T-helper 1 cell (primary cell): Measurements from ENCODE around the gene ELOA.
A peak's percentile ranks its signal among the peaks of the same experiment; 100 is the strongest.
"Not testable (repeated sequence)": the region's sequence is repeated elsewhere in the genome, so short reads cannot be mapped to it uniquely, and the experiment has no call there.

Experiments used
- DNase-seq, 5 donors: peaks; one replicate each; pipeline ENCODE4 v3.0.0-alpha.2; 2012 to 2020

ELOA gene

DNA sequence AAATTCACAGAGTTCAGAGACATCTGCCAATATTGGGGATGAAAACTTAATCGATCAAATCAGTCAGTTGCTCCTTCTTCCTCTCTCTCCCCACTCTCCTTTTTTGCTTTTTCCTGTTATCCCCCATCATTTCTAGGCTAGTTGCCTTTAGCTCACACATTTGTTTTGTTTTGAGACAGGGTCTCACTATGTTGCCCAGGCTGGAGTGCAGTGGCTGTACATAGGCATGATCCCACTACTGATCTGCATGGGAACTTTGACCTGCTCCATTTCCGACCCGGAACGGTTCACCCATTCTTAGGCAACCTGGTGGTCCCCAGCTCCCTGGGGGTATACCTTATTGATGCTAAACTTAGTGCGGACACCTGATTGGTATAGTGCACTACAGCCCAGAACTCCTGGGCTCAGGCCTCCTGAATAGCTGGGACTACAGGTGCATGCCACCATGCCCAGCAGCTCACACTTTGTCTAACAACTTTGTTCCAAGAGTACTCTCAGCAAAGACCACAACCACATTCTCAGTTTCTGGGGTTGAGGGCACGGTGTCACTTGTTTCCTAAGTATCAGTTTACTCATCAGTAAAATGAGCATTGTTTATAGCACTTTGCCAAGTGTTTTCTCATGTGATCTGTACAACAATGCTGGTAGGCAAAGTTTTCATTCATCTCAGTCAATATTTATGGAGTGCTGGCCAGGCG, 6.7 kb upstream of the ELOA start:
- DNase-seq = peak in 1 of 5 donors; percentile 26

GRCh38 chr1:23741609-23742008, 1.7 kb upstream of the ELOA start:
- DNase-seq = no peak

- no peak for DNase-seq
These were observed 493 bp upstream of the ELOA start for GRCh38 chr1:23742670-23743286.

- DNase-seq = peak in 1 of 5 donors; percentile 42
These were observed 2.2 kb downstream of the ELOA start for GRCh38 chr1:23745515-23745914.

DNA sequence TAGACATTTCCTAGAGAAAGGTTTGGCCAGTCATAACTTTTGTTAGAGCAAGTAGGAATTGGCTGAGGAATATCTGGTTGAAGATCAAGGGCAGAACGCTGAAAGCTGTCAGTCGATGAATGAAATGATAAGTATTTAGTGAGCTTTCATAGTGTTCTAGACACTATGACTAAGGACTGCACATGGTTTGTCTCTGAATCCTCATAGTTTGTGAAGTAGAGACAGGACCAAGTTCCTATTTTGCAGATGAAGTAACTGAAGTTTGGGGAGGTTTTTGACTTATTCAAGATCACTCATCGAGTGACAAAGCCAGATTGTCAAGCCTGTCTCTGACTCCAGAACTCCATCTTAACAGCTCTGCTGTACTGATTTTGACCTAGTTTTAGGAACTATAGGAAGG, 4.7 kb downstream of the ELOA start:
- DNase-seq = no peak

DNA sequence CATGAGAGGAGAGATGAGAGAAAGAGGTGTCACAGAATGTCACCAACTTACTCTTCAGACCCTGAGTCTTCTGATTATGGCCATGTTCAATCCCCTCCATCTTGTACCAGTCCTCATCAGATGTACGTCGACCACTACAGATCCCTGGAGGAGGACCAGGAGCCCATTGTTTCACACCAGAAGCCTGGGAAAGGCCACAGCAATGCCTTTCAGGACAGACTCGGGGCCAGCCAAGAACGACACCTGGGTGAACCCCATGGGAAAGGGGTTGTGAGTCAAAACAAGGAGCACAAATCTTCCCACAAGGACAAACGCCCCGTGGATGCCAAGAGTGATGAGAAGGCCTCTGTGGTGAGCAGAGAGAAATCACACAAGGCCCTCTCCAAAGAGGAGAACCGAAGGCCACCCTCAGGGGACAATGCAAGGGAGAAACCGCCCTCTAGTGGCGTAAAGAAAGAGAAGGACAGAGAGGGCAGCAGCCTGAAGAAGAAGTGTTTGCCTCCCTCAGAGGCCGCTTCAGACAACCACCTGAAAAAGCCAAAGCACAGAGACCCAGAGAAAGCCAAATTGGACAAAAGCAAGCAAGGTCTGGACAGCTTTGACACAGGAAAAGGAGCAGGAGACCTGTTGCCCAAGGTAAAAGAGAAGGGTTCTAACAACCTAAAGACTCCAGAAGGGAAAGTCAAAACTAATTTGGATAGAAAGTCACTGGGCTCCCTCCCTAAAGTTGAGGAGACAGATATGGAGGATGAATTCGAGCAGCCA, 8.0 kb downstream of the ELOA start:
- DNase-seq = peak in 2 of 5 donors; percentile 7 to 46

- no peak for DNase-seq
These were observed 8.5 kb downstream of the ELOA start for GRCh38 chr1:23751815-23752200.

GRCh38 chr1:23752909-23753308, 9.6 kb downstream of the ELOA start:
- DNase-seq = no peak

GRCh38 chr1:23756676-23757075, 13.4 kb downstream of the ELOA start:
- DNase-seq = no peak

- no peak for DNase-seq
These were observed 14.5 kb downstream of the ELOA start for GRCh38 chr1:23757812-23758211.

DNA sequence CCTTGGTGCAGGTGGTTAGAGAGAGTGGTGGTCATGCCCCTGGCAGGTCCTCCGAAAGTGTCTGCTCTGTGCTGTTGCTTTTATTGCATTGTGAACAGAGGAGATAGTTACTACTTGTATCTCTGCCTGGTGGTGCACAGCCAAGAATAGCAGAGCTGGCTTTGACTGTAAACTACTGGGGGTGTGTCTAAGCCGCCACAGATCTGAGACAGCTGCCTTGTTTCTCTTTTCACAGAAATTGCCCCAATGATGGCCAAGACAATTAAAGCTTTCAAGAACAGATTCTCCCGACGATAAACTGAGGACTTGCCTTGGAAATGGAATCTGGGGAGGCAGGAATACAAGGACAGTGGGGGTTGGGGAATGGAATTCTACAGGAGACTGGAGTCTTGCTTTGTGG, 16.0 kb downstream of the ELOA start:
- no peak for DNase-seq

DNA sequence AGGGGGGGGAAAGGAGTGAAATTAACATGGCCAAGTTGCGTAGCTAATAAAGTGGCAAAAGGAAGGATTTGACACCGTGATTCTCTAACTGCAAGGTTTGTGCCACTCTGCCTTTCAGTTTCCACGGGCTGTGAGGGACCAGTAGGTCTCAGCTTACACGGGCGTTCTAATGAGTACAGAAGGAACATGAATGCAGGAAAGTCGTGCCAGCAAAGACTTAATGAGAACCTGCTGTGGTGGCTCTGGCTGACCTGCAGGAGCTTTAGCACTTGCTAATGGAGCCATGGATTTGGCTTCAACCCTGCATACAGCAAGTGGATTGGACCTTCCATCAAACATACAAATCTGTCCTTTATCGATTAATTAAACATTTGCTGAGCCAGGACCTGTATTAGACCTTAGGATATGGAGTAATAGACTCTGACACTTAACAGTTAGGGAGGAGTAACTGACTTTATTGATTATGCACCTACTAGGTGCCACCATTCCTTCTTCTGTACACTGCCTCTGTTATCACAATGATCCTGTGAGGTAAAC, 19.8 kb downstream of the ELOA start:
- no peak for DNase-seq

- no peak for DNase-seq
These were observed 25.5 kb downstream of the ELOA start for GRCh38 chr1:23768733-23769132.

- DNase-seq = peak; percentile 62 to 79 (median 73)
These were observed 29.0 kb downstream of the ELOA start for GRCh38 chr1:23772049-23772853.

DNA sequence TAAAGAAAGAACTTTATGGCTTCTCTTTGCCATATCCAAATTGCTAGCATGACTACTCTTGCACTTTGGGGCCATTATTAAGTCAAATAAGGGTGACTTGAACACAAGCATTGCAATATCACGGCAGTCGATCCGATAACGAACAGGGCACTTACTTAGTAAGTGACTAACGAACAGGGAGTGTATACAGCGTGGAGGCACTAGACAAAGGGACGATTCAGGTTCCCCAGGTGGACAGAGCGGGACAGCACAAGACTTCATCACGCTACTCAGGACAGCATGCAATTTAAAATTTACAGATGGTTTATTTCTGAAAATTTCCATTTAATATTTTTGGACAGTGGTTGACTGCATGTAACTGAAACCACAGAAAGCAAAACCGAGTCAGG, 29.6 kb downstream of the ELOA start:
- no peak for DNase-seq

DNA sequence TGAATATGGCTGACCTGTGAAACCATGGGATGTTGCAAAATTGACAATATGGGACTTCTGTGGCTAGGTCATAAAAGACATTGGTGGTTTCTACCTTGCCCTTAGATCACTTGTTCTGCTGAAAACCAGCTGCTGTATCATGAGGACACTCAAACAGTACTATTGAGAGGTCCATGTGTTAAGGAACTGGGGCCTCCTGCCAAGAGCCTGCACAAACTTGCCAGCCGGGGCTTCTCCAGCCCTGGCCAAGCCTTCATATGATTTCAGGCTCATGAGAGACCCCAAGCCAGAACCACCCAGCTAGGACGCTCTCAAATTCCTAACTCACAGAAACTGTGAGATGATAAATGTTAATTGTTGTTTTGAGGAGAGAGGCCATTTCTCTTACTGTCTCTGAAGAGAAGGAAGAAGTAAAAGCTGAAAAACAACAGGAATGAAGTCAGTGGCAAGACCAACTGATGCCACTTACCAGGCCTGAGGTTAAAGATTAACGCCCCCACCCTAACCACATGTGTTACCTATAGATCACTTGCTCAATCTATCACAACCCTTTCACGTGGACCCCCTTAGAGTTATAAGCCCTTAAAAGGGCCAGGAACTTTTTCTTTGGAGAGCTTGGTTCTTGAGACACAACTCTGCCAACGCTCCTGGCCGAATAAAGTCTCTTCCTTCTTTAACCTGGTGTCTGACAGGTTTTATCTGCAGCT, 31.1 kb downstream of the ELOA start:
- DNase-seq = no peak

DNA sequence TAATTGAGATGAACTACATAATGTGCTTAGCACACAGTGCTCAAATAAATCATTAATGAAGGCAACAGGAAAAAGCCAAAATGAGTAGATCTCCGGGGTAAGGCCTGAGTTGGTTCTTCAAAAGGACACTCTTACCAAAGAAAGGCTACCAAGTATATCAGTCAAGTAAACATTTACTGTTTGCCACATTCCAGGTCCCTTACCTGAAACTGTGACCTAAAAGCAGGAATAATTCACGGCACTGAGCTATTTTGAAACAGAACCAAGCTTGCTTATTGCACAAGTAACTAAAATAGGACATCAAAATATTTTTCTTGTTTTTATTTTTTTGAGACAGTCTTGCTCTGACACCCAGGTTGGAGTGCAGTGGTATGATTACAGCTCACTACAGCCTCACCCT, 32.9 kb downstream of the ELOA start:
- no peak for DNase-seq

DNA sequence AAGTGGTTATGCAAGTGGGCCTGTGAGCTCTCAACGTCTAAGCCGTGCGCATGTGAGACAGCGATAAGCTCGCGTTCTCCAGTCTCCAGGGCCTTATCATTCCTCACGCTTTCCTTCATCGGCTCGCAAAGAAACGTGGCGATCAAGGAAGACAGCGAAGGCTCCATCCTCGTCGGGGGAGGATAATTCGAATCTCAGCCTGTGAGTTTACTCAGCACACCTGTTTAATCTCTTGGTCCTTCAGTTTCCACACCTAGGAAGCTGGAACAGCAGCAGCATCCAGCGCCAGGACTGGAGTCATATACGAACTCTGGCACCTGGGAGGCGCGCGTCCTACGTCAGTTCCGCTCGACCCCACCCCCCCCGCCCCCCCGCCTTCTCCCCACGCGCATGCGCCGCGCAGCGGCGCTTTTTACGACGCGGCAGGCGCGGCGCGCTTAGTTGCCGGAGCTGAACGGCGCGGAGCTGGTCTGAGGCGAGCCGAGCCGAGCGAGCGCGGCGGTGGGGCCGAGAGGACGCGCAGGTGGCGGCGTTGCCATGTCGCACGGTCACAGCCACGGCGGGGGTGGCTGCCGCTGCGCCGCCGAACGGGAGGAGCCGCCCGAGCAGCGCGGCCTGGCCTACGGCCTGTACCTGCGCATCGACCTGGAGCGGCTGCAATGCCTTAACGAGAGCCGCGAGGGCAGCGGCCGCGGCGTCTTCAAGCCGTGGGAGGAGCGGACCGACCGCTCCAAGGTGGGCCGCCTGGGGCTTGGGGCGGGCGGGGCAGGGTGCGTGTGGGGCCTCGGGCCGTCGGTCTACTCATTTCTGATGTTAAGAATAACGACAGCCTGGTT, 34.9 kb downstream of the ELOA start, which contains the start of gene PITHD1:
PITHD1 (plus strand) TSS at position 440 of the 836 bp plus-strand sequence; CDS start at position 538, 98 bp downstream.
- peak; percentile 66 to 85 (median 73) for DNase-seq

- DNase-seq = no peak
These were observed 36.6 kb downstream of the ELOA start for GRCh38 chr1:23779826-23780371.

- DNase-seq = not testable (repeated sequence)
These were observed 39.9 kb downstream of the ELOA start for GRCh38 chr1:23783141-23783540.

DNA sequence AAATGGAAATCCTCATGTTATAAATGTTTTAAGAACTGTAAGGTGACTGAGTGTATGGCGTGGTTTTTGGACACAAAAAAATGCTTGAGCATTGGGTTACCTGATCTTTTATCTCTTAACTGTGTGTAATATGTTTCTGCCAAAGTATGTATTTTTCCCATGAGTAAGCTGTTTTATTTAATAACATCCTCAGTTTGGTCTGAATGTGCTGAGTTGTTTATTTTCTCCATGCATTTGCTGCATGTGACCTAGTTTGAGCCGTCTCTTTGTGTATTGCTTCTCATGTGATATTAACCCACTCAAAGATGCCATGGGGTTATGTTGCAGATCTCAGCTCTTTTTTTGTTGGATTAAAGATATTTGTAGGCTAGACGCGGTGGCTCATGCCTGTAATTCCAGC, 41.6 kb downstream of the ELOA start:
- DNase-seq = no peak
